GM23338 (cell line): Measurements from ENCODE around the gene TERT. TPM values are rescaled to one million over a fixed set of nuclear protein-coding genes. Genes with fewer than 3 reads are reported as not detected.

Source experiments
- ATAC-seq: fragments of 200-7000 bp; cut with Tn5 transposase; 3 replicates; pipeline ENCODE4 v1.9.1; 2020
- DNase-seq: peaks from one replicate; pipeline ENCODE4 v3.0.0-alpha.2; 2015; ENCODE audit warnings: low spot score
- H2AFZ ChIP-seq: fragments of 200-600 bp; sonication (generic); 2 replicates; pipeline ENCODE4 v1.8.0; 2016; ENCODE audit warnings: antibody characterized with exemption, mild to moderate bottlenecking, moderate library complexity
- H3F3A ChIP-seq: fragments of 200-600 bp; sonication (generic); replicated peaks from 2 replicates; pipeline ENCODE4 v1.8.0; 2017; ENCODE audit warnings: antibody characterized with exemption, mixed run types, low read depth
- H3K27ac ChIP-seq: fragments of 200-600 bp; sonication (generic); 2 replicates; pipeline ENCODE4 v1.6.1; 2016; ENCODE audit warnings: low read depth
- H3K27me3 ChIP-seq: fragments of 200-600 bp; sonication (generic); 2 replicates; pipeline ENCODE4 v1.8.0; 2016; ENCODE audit warnings: mild to moderate bottlenecking, mixed run types, moderate library complexity; ENCODE audit not compliant: insufficient read depth
- H3K36me3 ChIP-seq: fragments of 200-600 bp; sonication (generic); 2 replicates; pipeline ENCODE4 v1.8.0; 2016; ENCODE audit warnings: mild to moderate bottlenecking; ENCODE audit not compliant: insufficient read depth
- H3K4me1 ChIP-seq: fragments of 200-600 bp; sonication (generic); 2 replicates; pipeline ENCODE4 v1.8.0; 2016; ENCODE audit warnings: mild to moderate bottlenecking, moderate library complexity; ENCODE audit not compliant: insufficient read depth
- H3K4me2 ChIP-seq: fragments of 200-600 bp; sonication (generic); 2 replicates; pipeline ENCODE4 v1.7.1; 2017; ENCODE audit warnings: mixed run types
- H3K4me3 ChIP-seq: fragments of 200-600 bp; sonication (generic); 2 replicates; pipeline ENCODE4 v1.6.1; 2016; ENCODE audit warnings: mixed run types
- H3K79me2 ChIP-seq: fragments of 200-600 bp; sonication (generic); replicated peaks from 2 replicates; pipeline ENCODE4 v1.8.0; 2017; ENCODE audit warnings: mild to moderate bottlenecking; ENCODE audit not compliant: insufficient read depth
- H3K9me2 ChIP-seq: fragments of 200-600 bp; sonication (generic); 2 replicates; pipeline ENCODE4 v1.8.0; 2017; ENCODE audit not compliant: insufficient read depth
- H4K20me1 ChIP-seq: fragments of 200-600 bp; sonication (generic); replicated peaks from 2 replicates; pipeline ENCODE4 v1.8.0; 2017; ENCODE audit warnings: mild to moderate bottlenecking; ENCODE audit not compliant: insufficient read depth
- H3K27ac Mint-ChIP-seq: 2 replicates; pipeline ENCODE4 v1.8.0; 2020; ENCODE audit warnings: inconsistent platforms, mild to moderate bottlenecking, moderate library complexity, mixed read lengths
- H3K27me3 Mint-ChIP-seq: 3 replicates; pipeline ENCODE4 v1.8.0; 2022; ENCODE audit warnings: low read depth, mild to moderate bottlenecking, moderate library complexity, mixed read lengths, inconsistent platforms; ENCODE audit not compliant: insufficient read depth, poor library complexity
- H3K36me3 Mint-ChIP-seq: 3 replicates; pipeline ENCODE4 v1.8.0; 2021; ENCODE audit warnings: low read depth, mild to moderate bottlenecking, inconsistent platforms, moderate library complexity, mixed read lengths
- H3K4me1 Mint-ChIP-seq: 3 replicates; pipeline ENCODE4 v1.8.0; 2020; ENCODE audit warnings: mild to moderate bottlenecking, inconsistent platforms, mixed read lengths
- H3K4me3 Mint-ChIP-seq: 3 replicates; pipeline ENCODE4 v1.8.0; 2021; ENCODE audit warnings: moderate library complexity, mild to moderate bottlenecking, inconsistent platforms, mixed read lengths
- H3K9me3 Mint-ChIP-seq: 3 replicates; pipeline ENCODE4 v1.8.0; 2020; ENCODE audit warnings: moderate library complexity, mild to moderate bottlenecking, inconsistent platforms, mixed read lengths
- CREB1 ChIP-seq: fragments of 250-450 bp; sonication (Bioruptor Pico); IDR thresholded peaks from 2 replicates; pipeline ENCODE4 v1.5.0; 2020; ENCODE audit warnings: low read depth, mild to moderate bottlenecking, moderate library complexity
- JUNB ChIP-seq: IDR thresholded peaks from one replicate; pipeline ENCODE4 v1.6.1; 2016; ENCODE audit warnings: antibody characterized with exemption; ENCODE audit not compliant: unreplicated experiment
- NANOG ChIP-seq: IDR thresholded peaks from 2 replicates; pipeline ENCODE4 v1.6.1; 2016; ENCODE audit warnings: antibody characterized with exemption, borderline replicate concordance
- POLR2AphosphoS5 ChIP-seq: IDR thresholded peaks from 2 replicates; pipeline ENCODE4 v1.6.1; 2016; ENCODE audit warnings: antibody characterized with exemption, low read depth
- REST ChIP-seq: IDR thresholded peaks from one replicate; pipeline ENCODE4 v1.6.1; 2018; ENCODE audit warnings: antibody characterized with exemption; ENCODE audit not compliant: unreplicated experiment
- ZNF114 ChIP-seq: fragments of 250-450 bp; sonication (Bioruptor Pico); IDR thresholded peaks from 2 replicates; pipeline ENCODE4 v1.5.0; 2020; ENCODE audit warnings: mild to moderate bottlenecking, moderate library complexity
- ZNF331 ChIP-seq: fragments of 250-450 bp; sonication (Bioruptor Pico); IDR thresholded peaks from 2 replicates; pipeline ENCODE4 v1.5.0; 2020; ENCODE audit warnings: low read depth, mild to moderate bottlenecking, moderate library complexity
- ZNF462 ChIP-seq: fragments of 250-450 bp; sonication (Bioruptor Pico); IDR thresholded peaks from 2 replicates; pipeline ENCODE4 v1.5.0; 2020; ENCODE audit warnings: mild to moderate bottlenecking, moderate library complexity
- polyA plus RNA-seq: library from polyadenylated mRNA; unstranded; fragments of >200 nt; fragmentation: Nextera tagmentation; extraction: Ambion mirVana; gene quantifications from 2 replicates; pipeline ENCODE4 v1.2.1, GENCODE V29; 2016
- total RNA-seq: library from RNA; depleted of rRNA; stranded (reverse); fragments of >200 nt; shearing (Covaris generic); gene quantifications from 2 replicates; pipeline ENCODE4 v1.2.3, GENCODE V29; 2014
- TF ChIP-seq, protein P1 (sequence below), 2 experiments: fragments of 200-600 bp in 1 of 2; sonication (generic) in 1 of 2; conservative IDR thresholded peaks; 2 replicates each; pipeline versions ENCODE4 v1.5.1 to v1.6.1; 2016 to 2017; ENCODE audit warnings: antibody characterized with exemption in 2 of 2, low read depth in 2 of 2, mild to moderate bottlenecking in 2 of 2, moderate library complexity in 1 of 2

Gene TERT
- total and polyA plus RNA-seq, 2 experiments from 2014 or later, result 9.8 to 46.4 TPM

GRCh38 chr5:1322955-1323802 lies 28.3 kb upstream of the TERT start:
- H3K4me3 ChIP-seq, result no peak overlapping the region
- ATAC-seq (no peak), DNase-seq (no peak)
- no peak overlapping the region for H3K27ac ChIP-seq
- peaks cover 4% of the 10 kb centered on the region; the same call in 1 of the 2 replicates for H4K20me1 ChIP-seq
- peaks cover 8% of the 10 kb centered on the region; the same call in 1 of the 2 replicates for H3K36me3 ChIP-seq
- no peaks in the 10 kb centered on the region for H3K79me2 ChIP-seq
- H3K36me3 Mint-ChIP-seq, result peaks cover 66% of the 10 kb centered on the region
- H3K27ac Mint-ChIP-seq, result no peak overlapping the region
- H3K27me3 ChIP-seq, result no peaks in the 10 kb centered on the region
- no peaks in the 10 kb centered on the region for H3K9me2 ChIP-seq
- no peak overlapping the region for H2AFZ ChIP-seq
- H3K4me2 ChIP-seq, result no peak overlapping the region
- H3K4me1 Mint-ChIP-seq, result peaks cover 7% of the 10 kb centered on the region; the same call in 1 of the 3 replicates
- peaks cover 7% of the 10 kb centered on the region for H3K27me3 Mint-ChIP-seq
- no peak for TF ChIP-seq ZNF114 (CRISPR knock-in tag)
- no peak for TF ChIP-seq ZNF462 (CRISPR knock-in tag)
- TF ChIP-seq ZNF331 (CRISPR knock-in tag), result no peak
- no peak for TF ChIP-seq POLR2AphosphoS5
- no peak for TF ChIP-seq JUNB
- TF ChIP-seq, protein P1, sequence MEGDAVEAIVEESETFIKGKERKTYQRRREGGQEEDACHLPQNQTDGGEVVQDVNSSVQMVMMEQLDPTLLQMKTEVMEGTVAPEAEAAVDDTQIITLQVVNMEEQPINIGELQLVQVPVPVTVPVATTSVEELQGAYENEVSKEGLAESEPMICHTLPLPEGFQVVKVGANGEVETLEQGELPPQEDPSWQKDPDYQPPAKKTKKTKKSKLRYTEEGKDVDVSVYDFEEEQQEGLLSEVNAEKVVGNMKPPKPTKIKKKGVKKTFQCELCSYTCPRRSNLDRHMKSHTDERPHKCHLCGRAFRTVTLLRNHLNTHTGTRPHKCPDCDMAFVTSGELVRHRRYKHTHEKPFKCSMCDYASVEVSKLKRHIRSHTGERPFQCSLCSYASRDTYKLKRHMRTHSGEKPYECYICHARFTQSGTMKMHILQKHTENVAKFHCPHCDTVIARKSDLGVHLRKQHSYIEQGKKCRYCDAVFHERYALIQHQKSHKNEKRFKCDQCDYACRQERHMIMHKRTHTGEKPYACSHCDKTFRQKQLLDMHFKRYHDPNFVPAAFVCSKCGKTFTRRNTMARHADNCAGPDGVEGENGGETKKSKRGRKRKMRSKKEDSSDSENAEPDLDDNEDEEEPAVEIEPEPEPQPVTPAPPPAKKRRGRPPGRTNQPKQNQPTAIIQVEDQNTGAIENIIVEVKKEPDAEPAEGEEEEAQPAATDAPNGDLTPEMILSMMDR (conservative IDR thresholded peaks at IDR 0.05; ENCODE audit: low read depth in 2 of 2), result no peak
- no peak for TF ChIP-seq CREB1 (CRISPR knock-in tag)
- no peak for TF ChIP-seq NANOG
- TF ChIP-seq REST, result no peak
- H3F3A ChIP-seq, result 0 out of 2 replicates have a peak, but pooled peaks cover 4% of the 10 kb centered on the region
- H3K4me1 ChIP-seq, result no peaks in the 10 kb centered on the region
- H3K4me3 Mint-ChIP-seq, result no peak overlapping the region
- no peaks in the 10 kb centered on the region; the same call in 1 of the 3 replicates for H3K9me3 Mint-ChIP-seq
